ENCODE measurements around the gene FKBP1B.

- no peak for TF ChIP-seq CTCF (IDR thresholded peaks at IDR 0.05)
- no peak for TF ChIP-seq POLR2A (IDR thresholded peaks at IDR 0.05)
Measured at GRCh38 chr2:24050041-24050979, 769 bp downstream of the FKBP1B start.
